Neural cell (in vitro differentiated cells): ENCODE results near the gene ILK. TPM values are rescaled to one million over a fixed set of nuclear protein-coding genes. Genes with fewer than 3 reads are reported as not detected.

Experiments
- H2AFZ ChIP-seq: fragments of 200-600, 300-800 bp; sonication (generic), shearing (Covaris generic); 2 replicates; pipeline ENCODE4 v1.6.0; 2014; ENCODE audit warnings: low read depth, mild to moderate bottlenecking, antibody characterized with exemption, low read length, moderate library complexity
- H3F3A ChIP-seq: fragments of 200-600 bp; shearing (Covaris generic); 2 replicates; pipeline ENCODE4 v1.6.1; 2016; ENCODE audit warnings: mild to moderate bottlenecking, moderate library complexity, mixed read lengths, antibody characterized with exemption, low read length; ENCODE audit not compliant: insufficient read depth, poor library complexity, severe bottlenecking
- H3K27ac ChIP-seq: fragments of 200-600, 300-800 bp; sonication (generic), shearing (Covaris generic); 2 replicates; pipeline ENCODE4 v1.5.1; 2014; ENCODE audit warnings: mild to moderate bottlenecking, low read length, moderate library complexity
- H3K27me3 ChIP-seq: fragments of 300-800, 200-600 bp; sonication (generic), shearing (Covaris generic); 2 replicates; pipeline ENCODE4 v1.6.0; 2014; ENCODE audit warnings: mild to moderate bottlenecking, low read depth, low read length, moderate library complexity; ENCODE audit not compliant: insufficient read depth
- H3K36me3 ChIP-seq: fragments of 300-800, 200-600 bp; sonication (generic), shearing (Covaris generic); 2 replicates; pipeline ENCODE4 v1.5.1; 2014; ENCODE audit warnings: mild to moderate bottlenecking, antibody characterized with exemption, low read length, moderate library complexity; ENCODE audit not compliant: insufficient read depth
- H3K4me2 ChIP-seq: fragments of 300-800, 200-600 bp; sonication (generic), shearing (Covaris generic); 2 replicates; pipeline ENCODE4 v1.6.0; 2014; ENCODE audit warnings: mild to moderate bottlenecking, low read length
- H3K4me3 ChIP-seq: fragments of 300-800, 200-600 bp; sonication (generic), shearing (Covaris generic); 2 replicates; pipeline ENCODE4 v1.5.1; 2014; ENCODE audit warnings: mild to moderate bottlenecking, low read length, moderate library complexity
- H3K79me2 ChIP-seq: fragments of 200-600 bp; shearing (Covaris generic); replicated peaks from 2 replicates; pipeline ENCODE4 v1.6.0; 2014; ENCODE audit warnings: mild to moderate bottlenecking, low read length, moderate library complexity; ENCODE audit not compliant: insufficient read depth
- H3K9ac ChIP-seq: fragments of 300-800, 200-600 bp; sonication (generic), shearing (Covaris generic); 2 replicates; pipeline ENCODE4 v1.6.1; 2016; ENCODE audit warnings: mild to moderate bottlenecking, low read length, mixed read lengths
- H3K9me2 ChIP-seq: fragments of 200-600 bp; shearing (Covaris generic); 2 replicates; pipeline ENCODE4 v1.6.1; 2016; ENCODE audit warnings: mild to moderate bottlenecking, low read length, mixed read lengths; ENCODE audit not compliant: insufficient read depth
- H3K9me3 ChIP-seq: fragments of 200-600, 300-800 bp; sonication (generic), shearing (Covaris generic); 2 replicates; pipeline ENCODE4 v1.6.1; 2016; ENCODE audit warnings: mild to moderate bottlenecking, mixed run types, low read length, moderate library complexity, mixed read lengths
- H4K20me1 ChIP-seq: fragments of 200-600 bp; shearing (Covaris generic); 2 replicates; pipeline ENCODE4 v1.6.1; 2016; ENCODE audit warnings: mild to moderate bottlenecking, mixed run types; ENCODE audit not compliant: insufficient read depth
- EP300 ChIP-seq: fragments of 450-650 bp; conservative IDR thresholded peaks from 2 replicates; pipeline ENCODE4 v1.6.1; 2014; ENCODE audit warnings: antibody characterized with exemption, mild to moderate bottlenecking, moderate library complexity; ENCODE audit not compliant: poor library complexity, severe bottlenecking
- EZH2 ChIP-seq: fragments of 200-600, 300-800 bp; shearing (Covaris generic), sonication (generic); IDR thresholded peaks from 2 replicates; pipeline ENCODE4 v1.6.1; 2014; ENCODE audit warnings: antibody characterized with exemption, low read length, borderline replicate concordance, mild to moderate bottlenecking; ENCODE audit not compliant: insufficient read depth, poor library complexity, severe bottlenecking
- MXI1 ChIP-seq: fragments of 450-650 bp; conservative IDR thresholded peaks from 2 replicates; pipeline ENCODE4 v1.6.1; 2014; ENCODE audit warnings: antibody characterized with exemption, mild to moderate bottlenecking; ENCODE audit not compliant: poor library complexity, severe bottlenecking
- POLR2AphosphoS5 ChIP-seq: IDR thresholded peaks from 2 replicates; pipeline ENCODE4 v1.6.1; 2012
- RAD21 ChIP-seq: fragments of 450-650 bp; conservative IDR thresholded peaks from 2 replicates; pipeline ENCODE4 v1.6.1; 2014; ENCODE audit warnings: antibody characterized with exemption, mild to moderate bottlenecking, moderate library complexity
- REST ChIP-seq: IDR thresholded peaks from 2 replicates; pipeline ENCODE4 v1.6.1; 2012; ENCODE audit warnings: borderline replicate concordance
- SMC3 ChIP-seq: fragments of 450-650 bp; conservative IDR thresholded peaks from 2 replicates; pipeline ENCODE4 v1.6.1; 2014; ENCODE audit warnings: antibody characterized with exemption, mild to moderate bottlenecking, moderate library complexity; ENCODE audit not compliant: poor library complexity
- TAF1 ChIP-seq: IDR thresholded peaks from 2 replicates; pipeline ENCODE4 v1.6.1; 2012; ENCODE audit warnings: low read depth
- polyA plus RNA-seq: library from polyadenylated mRNA; depleted of rRNA; stranded (reverse); fragments of >200 nt; gene quantifications from 2 replicates; pipeline ENCODE4 v1.2.3, GENCODE V29; 2014
- TF ChIP-seq, protein P1 (sequence below): fragments of 450-650 bp; IDR thresholded peaks from 2 replicates; pipeline ENCODE4 v1.5.1; 2014; ENCODE audit warnings: antibody characterized with exemption, mild to moderate bottlenecking, moderate library complexity; ENCODE audit not compliant: poor library complexity, severe bottlenecking

ILK gene
- polyA plus RNA-seq, 1 donor from 2014 or later: 68.8 TPM

DNA sequence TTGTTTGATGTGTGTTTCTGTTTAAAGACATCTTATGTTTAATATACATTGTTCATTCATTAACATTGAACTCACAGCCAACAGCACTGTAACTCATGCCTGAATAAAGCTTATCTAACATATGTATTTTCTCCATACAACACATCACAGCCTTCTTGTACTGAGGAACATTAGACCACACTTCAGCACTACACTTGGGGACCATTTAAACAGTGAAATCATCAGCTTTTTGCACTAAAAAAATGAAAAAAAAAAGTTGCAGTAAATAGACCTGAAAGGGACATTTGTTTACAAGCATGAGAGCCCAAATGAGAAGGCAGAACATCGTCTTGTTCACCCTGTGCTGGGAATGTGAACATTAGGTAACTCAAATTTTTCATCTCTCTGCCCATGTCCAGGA lies 31.0 kb downstream of the ILK start:
- Histone ChIP-seq H3K9me2 (no peaks in the 10 kb centered on the region), H3K9me3 (no peaks in the 10 kb centered on the region), H3K4me3 (no peak overlapping the region), H3K4me2 (no peak overlapping the region), H4K20me1 (peaks cover 50% of the 10 kb centered on the region), H3F3A (no peaks in the 10 kb centered on the region), H3K9ac (no peak overlapping the region), H3K36me3 (peaks cover 13% of the 10 kb centered on the region), H3K27ac (no peak overlapping the region), H2AFZ (no peak overlapping the region), H3K79me2 (peaks cover 31% of the 10 kb centered on the region), H3K27me3 (no peaks in the 10 kb centered on the region)
- TF ChIP-seq RAD21: no peak
- no peak for TF ChIP-seq MXI1
- TF ChIP-seq, protein P1, sequence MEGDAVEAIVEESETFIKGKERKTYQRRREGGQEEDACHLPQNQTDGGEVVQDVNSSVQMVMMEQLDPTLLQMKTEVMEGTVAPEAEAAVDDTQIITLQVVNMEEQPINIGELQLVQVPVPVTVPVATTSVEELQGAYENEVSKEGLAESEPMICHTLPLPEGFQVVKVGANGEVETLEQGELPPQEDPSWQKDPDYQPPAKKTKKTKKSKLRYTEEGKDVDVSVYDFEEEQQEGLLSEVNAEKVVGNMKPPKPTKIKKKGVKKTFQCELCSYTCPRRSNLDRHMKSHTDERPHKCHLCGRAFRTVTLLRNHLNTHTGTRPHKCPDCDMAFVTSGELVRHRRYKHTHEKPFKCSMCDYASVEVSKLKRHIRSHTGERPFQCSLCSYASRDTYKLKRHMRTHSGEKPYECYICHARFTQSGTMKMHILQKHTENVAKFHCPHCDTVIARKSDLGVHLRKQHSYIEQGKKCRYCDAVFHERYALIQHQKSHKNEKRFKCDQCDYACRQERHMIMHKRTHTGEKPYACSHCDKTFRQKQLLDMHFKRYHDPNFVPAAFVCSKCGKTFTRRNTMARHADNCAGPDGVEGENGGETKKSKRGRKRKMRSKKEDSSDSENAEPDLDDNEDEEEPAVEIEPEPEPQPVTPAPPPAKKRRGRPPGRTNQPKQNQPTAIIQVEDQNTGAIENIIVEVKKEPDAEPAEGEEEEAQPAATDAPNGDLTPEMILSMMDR: no peak
- TF ChIP-seq POLR2AphosphoS5: no peak
- TF ChIP-seq SMC3: no peak

DNA sequence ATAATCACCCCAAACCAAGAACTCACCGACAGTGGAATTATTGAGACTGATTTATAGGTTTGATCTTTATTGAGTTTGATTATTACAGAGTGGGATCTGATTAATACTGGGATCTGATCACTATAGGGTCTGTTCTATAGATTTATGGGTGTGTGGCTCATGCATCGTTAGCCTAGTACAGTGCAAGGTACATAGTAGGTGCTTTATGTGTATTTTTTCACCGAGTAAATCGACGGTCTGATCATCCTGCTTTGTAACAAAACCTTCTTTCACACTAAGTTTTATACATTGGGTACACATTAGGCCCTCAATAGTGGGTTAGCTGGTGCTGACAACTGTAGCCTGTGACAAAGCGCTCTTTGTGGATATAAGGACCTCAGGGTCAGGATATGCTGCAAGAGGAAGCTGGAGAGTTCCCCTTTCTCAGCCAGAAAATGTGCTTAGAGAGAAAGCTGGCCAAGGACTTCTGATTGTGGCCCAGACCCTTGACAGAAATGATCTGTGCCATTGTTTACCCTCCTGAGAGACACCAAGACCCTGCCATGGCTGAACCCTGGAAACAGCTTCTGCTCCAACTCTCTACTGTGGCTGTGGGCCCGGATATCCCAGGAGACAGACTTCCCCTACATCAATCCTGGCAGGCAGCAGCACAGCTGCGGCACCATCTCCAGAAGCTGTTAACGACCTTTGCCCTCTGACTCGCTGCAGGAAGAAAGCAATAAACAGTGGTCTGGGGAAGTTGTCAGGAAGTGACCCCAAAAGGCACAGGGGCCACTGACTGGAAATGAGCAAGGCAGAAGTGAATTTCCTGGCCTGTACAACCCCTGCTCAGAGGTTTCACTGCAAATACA lies 31.7 kb downstream of the ILK start:
- Histone ChIP-seq H3K4me2 (no peak overlapping the region), H2AFZ (no peak overlapping the region), H3F3A (no peaks in the 10 kb centered on the region), H3K36me3 (peaks cover 13% of the 10 kb centered on the region), H3K27me3 (no peaks in the 10 kb centered on the region), H3K9me3 (no peaks in the 10 kb centered on the region), H4K20me1 (peaks cover 57% of the 10 kb centered on the region), H3K79me2 (peaks cover 39% of the 10 kb centered on the region), H3K27ac (no peak overlapping the region), H3K4me3 (no peak overlapping the region), H3K9me2 (no peaks in the 10 kb centered on the region), H3K9ac (no peak overlapping the region)
- no peak for TF ChIP-seq TAF1
- no peak for TF ChIP-seq MXI1

DNA sequence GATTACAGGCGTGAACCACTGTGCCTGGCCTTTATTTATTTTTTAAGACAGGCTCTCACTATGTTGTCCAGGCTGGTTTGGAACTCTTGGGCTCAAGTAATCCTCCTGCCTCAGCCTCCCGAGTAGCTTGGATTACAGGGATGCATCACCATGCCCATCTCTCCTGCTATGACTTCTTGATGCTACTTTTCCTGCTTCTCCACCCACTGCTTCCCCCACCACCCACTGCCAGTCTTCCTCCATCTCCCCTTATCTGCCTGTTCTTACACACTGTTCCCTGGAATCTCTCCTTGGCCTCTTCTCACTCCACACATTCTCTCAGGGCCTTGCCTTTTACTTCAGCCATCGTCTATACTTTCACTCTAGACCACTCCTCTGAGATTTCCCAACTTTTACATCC lies 32.9 kb downstream of the ILK start:
- Histone ChIP-seq H3F3A (no peaks in the 10 kb centered on the region), H3K9me2 (no peaks in the 10 kb centered on the region), H3K79me2 (peaks cover 42% of the 10 kb centered on the region), H3K9me3 (no peaks in the 10 kb centered on the region), H2AFZ (no peak overlapping the region), H3K27me3 (no peaks in the 10 kb centered on the region), H3K27ac (no peak overlapping the region), H4K20me1 (peaks cover 69% of the 10 kb centered on the region), H3K4me2 (no peak overlapping the region), H3K4me3 (no peak overlapping the region), H3K9ac (no peak overlapping the region), H3K36me3 (peaks cover 8% of the 10 kb centered on the region)
- TF ChIP-seq EP300 (no peak), REST (no peak), EZH2 (no peak), SMC3 (no peak), MXI1 (no peak), RAD21 (no peak), POLR2AphosphoS5 (no peak), TAF1 (no peak)
- TF ChIP-seq, protein P1: no peak
